ENCODE data around the gene ACACB. TPM values are rescaled to one million over a fixed set of nuclear protein-coding genes. Genes with fewer than 3 reads are reported as not detected.

Gene ACACB
- total RNA-seq, 1 donor from 2014 or later: 22.7 TPM

- no peak for TF ChIP-seq CTCF (conservative IDR thresholded peaks at IDR 0.05)
- H3K4me3 Mint-ChIP-seq: no peak overlapping the region
- no peak overlapping the region for H3K27ac Mint-ChIP-seq
- H3K36me3 Mint-ChIP-seq: peaks cover 10% of the 10 kb centered on the region
- DNase-seq (ENCODE audit: extremely low spot score, unreplicated experiment): no peak
- H3K27me3 Mint-ChIP-seq: no peaks in the 10 kb centered on the region
- H3K4me1 Mint-ChIP-seq (ENCODE audit: unreplicated experiment): no peaks in the 10 kb centered on the region
- no peaks in the 10 kb centered on the region for H3K9me3 Mint-ChIP-seq
Observed at GRCh38 chr12:109239179-109239578, 122.8 kb downstream of the ACACB start.

GRCh38 chr12:109239691-109240090, 123.3 kb downstream of the ACACB start:
- Mint-ChIP-seq H3K36me3 (peaks cover 12% of the 10 kb centered on the region), H3K27me3 (no peaks in the 10 kb centered on the region), H3K4me3 (no peak overlapping the region), H3K4me1 (ENCODE audit: unreplicated experiment) (no peaks in the 10 kb centered on the region), H3K27ac (no peak overlapping the region), H3K9me3 (no peaks in the 10 kb centered on the region)
- no peak for TF ChIP-seq CTCF (conservative IDR thresholded peaks at IDR 0.05)
- no peak for DNase-seq (ENCODE audit: extremely low spot score, unreplicated experiment)

GRCh38 chr12:109240365-109240764, 124.0 kb downstream of the ACACB start:
- Mint-ChIP-seq H3K9me3 (no peaks in the 10 kb centered on the region), H3K27ac (no peak overlapping the region), H3K4me3 (no peak overlapping the region), H3K4me1 (ENCODE audit: unreplicated experiment) (no peaks in the 10 kb centered on the region), H3K36me3 (peaks cover 12% of the 10 kb centered on the region), H3K27me3 (no peaks in the 10 kb centered on the region)
- no peak for DNase-seq (ENCODE audit: extremely low spot score, unreplicated experiment)
- TF ChIP-seq CTCF (conservative IDR thresholded peaks at IDR 0.05): no peak

- H3K36me3 Mint-ChIP-seq: peaks cover 8% of the 10 kb centered on the region
- no peaks in the 10 kb centered on the region for H3K9me3 Mint-ChIP-seq
- H3K4me3 Mint-ChIP-seq: no peak overlapping the region
- no peak overlapping the region for H3K27ac Mint-ChIP-seq
- no peak for TF ChIP-seq CTCF (conservative IDR thresholded peaks at IDR 0.05)
- no peaks in the 10 kb centered on the region for H3K4me1 Mint-ChIP-seq (ENCODE audit: unreplicated experiment)
- no peaks in the 10 kb centered on the region for H3K27me3 Mint-ChIP-seq
- DNase-seq (ENCODE audit: extremely low spot score, unreplicated experiment): no peak
Observed at GRCh38 chr12:109241936-109242335, 125.5 kb downstream of the ACACB start.

- no peaks in the 10 kb centered on the region for H3K27me3 Mint-ChIP-seq
- no peaks in the 10 kb centered on the region for H3K4me1 Mint-ChIP-seq (ENCODE audit: unreplicated experiment)
- H3K36me3 Mint-ChIP-seq: peaks cover 17% of the 10 kb centered on the region
- H3K4me3 Mint-ChIP-seq: no peak overlapping the region
- H3K9me3 Mint-ChIP-seq: no peaks in the 10 kb centered on the region
- TF ChIP-seq CTCF (conservative IDR thresholded peaks at IDR 0.05): no peak
- no peak overlapping the region for H3K27ac Mint-ChIP-seq
- DNase-seq (ENCODE audit: extremely low spot score, unreplicated experiment): no peak
Observed at GRCh38 chr12:109244073-109244472, 127.7 kb downstream of the ACACB start.

- Mint-ChIP-seq H3K4me3 (no peak overlapping the region), H3K9me3 (no peaks in the 10 kb centered on the region), H3K27me3 (no peaks in the 10 kb centered on the region), H3K27ac (no peak overlapping the region), H3K4me1 (ENCODE audit: unreplicated experiment) (no peaks in the 10 kb centered on the region), H3K36me3 (peaks cover 20% of the 10 kb centered on the region)
- DNase-seq (ENCODE audit: extremely low spot score, unreplicated experiment): no peak
- no peak for TF ChIP-seq CTCF (conservative IDR thresholded peaks at IDR 0.05)
Observed at GRCh38 chr12:109246221-109246620, 129.8 kb downstream of the ACACB start.

Measured in type B pancreatic cell (in vitro differentiated cells).